T follicular helper cell (primary cell): Measurements from ENCODE around the gene DCDC2.
"Not testable (repeated sequence)": the region's sequence is repeated elsewhere in the genome, so short reads cannot be mapped to it uniquely, and the experiment has no call there.

ENCODE experiments used
- DNase-seq: peaks from one replicate; pipeline ENCODE4 v3.0.0-alpha.2; 2020; ENCODE audit warnings: low read depth

DCDC2 gene

GRCh38 chr6:24147511-24148153, 210.2 kb downstream of the DCDC2 start:
- no peak for DNase-seq

- no peak for DNase-seq
Observed at GRCh38 chr6:24146871-24147270, 211.0 kb downstream of the DCDC2 start.

GRCh38 chr6:24145690-24146131, 212.1 kb downstream of the DCDC2 start:
- no peak for DNase-seq

- not testable (repeated sequence) for DNase-seq
Observed at GRCh38 chr6:24142733-24143132, 215.1 kb downstream of the DCDC2 start.

GRCh38 chr6:24140591-24140990, 217.3 kb downstream of the DCDC2 start:
- no peak for DNase-seq

GRCh38 chr6:24139639-24140038, 218.2 kb downstream of the DCDC2 start:
- DNase-seq = no peak

- DNase-seq = no peak
Observed at GRCh38 chr6:24139080-24139479, 218.8 kb downstream of the DCDC2 start.

- DNase-seq = no peak
Observed at GRCh38 chr6:24131751-24132150, 226.1 kb downstream of the DCDC2 start.

GRCh38 chr6:24127316-24127715, 230.5 kb downstream of the DCDC2 start:
- DNase-seq = no peak

- no peak for DNase-seq
Observed at GRCh38 chr6:24126586-24127192, 231.2 kb downstream of the DCDC2 start.

- DNase-seq = no peak
Observed at GRCh38 chr6:24125980-24126379, 231.9 kb downstream of the DCDC2 start, which contains the start of gene NRSN1. TSS of gene NRSN1 (plus strand) at chr6:24126215. CDS start at chr6:24134328, 8,113 bp downstream.

GRCh38 chr6:24122139-24122538, 235.7 kb downstream of the DCDC2 start:
- no peak for DNase-seq
